Fibroblast of skin of left quadriceps (primary cell): Measurements from ENCODE around the gene RTCA.
"Not testable (repeated sequence)": the region's sequence is repeated elsewhere in the genome, so short reads cannot be mapped to it uniquely, and the experiment has no call there.

Source experiments
- DNase-seq, 2 experiments: peaks; one replicate each; pipeline ENCODE4 v3.0.0-alpha.2; 2013; ENCODE audit warnings: low read depth in 2 of 2

Gene RTCA

GRCh38 chr1:100306735-100307313 is 40.8 kb downstream of the RTCA start:
- DNase-seq: no peak

DNA sequence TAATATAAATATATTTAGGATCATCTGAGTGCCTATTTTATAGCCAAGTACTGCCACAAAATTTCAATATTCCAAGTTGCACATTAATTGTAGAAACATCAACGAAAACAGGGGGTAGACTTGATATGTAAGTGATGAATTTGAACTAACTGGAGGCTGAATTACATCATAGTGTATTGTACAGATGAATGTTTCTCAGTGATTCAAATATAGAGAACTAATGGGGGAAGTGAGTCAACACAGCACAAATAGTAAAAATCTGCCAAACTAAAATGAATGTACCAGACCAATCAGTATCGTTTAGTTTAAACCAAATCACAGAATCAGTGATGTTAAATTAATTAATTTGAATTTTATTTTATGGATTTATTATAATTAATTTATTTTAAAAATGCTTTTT is 42.8 kb downstream of the RTCA start:
- DNase-seq: peak in 1 of 2 experiments; percentile 8

- no peak for DNase-seq
Observed at GRCh38 chr1:100309863-100310262, 43.8 kb downstream of the RTCA start.

GRCh38 chr1:100313382-100313781 is 47.4 kb downstream of the RTCA start:
- no peak for DNase-seq

GRCh38 chr1:100316622-100317021 is 50.6 kb downstream of the RTCA start:
- DNase-seq: no peak

DNA sequence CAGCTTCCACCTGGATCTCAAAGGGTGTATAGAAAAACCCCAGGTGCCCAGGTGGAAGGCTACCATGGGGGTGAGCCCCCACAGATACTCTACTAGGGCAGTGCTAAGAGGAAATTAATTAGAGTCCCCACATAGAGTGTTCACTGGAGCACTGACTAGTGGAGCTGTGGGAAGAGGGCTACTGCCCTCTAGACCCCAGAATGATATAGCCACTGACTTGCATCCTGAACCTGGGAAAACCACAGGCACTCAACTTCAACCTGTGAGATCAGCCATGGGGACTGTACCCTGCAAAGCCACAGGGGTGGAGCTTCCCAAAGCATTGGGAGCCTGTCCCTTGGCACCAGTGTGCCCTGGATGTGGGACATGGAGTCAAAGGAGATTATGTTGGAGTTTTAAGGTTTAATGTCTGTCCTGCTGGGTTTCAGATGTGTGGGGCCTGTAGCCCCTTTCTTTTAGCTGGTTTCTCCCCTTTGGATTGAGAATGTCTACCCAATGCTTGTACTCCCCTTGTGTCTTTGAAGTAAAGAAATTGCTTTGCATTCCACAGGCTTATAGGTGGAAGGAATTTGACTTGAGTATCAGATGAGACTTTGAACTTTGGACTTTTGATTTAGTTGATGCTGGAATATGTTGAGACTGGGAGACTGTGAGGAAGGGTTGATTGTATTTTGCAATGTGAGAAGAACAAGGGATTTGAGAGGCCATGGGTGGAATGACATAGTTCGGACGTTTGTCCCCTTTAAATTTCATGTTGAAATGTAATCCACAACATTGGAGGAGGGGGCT is 54.5 kb downstream of the RTCA start:
- no peak for DNase-seq

GRCh38 chr1:100321100-100321493 is 55.1 kb downstream of the RTCA start:
- no peak for DNase-seq

DNA sequence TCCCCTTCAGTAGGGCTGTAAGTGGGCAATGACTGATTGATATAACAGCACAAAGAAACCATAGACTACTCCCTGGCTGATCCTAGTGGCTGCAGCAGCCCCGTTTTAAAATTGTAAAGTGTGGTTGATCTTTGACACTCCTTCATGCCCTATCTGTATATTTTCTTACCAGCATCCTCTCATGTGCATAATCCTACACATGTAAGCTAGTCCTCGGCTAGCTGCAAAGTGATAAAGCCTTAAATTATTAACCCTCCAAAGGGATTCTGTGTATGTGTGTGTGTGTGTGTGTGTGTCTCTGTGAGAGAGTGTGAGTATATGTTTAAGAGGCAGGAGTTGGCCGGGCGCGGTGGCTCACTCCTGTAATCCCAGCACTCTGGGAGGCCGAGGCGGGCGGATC is 55.5 kb downstream of the RTCA start:
- DNase-seq: no peak

- peak; percentile 42 to 44 for DNase-seq
Observed at GRCh38 chr1:100322436-100323211, 56.6 kb downstream of the RTCA start.

- peak; percentile 9 to 10 for DNase-seq
Observed at GRCh38 chr1:100323419-100324106, 57.5 kb downstream of the RTCA start.

DNA sequence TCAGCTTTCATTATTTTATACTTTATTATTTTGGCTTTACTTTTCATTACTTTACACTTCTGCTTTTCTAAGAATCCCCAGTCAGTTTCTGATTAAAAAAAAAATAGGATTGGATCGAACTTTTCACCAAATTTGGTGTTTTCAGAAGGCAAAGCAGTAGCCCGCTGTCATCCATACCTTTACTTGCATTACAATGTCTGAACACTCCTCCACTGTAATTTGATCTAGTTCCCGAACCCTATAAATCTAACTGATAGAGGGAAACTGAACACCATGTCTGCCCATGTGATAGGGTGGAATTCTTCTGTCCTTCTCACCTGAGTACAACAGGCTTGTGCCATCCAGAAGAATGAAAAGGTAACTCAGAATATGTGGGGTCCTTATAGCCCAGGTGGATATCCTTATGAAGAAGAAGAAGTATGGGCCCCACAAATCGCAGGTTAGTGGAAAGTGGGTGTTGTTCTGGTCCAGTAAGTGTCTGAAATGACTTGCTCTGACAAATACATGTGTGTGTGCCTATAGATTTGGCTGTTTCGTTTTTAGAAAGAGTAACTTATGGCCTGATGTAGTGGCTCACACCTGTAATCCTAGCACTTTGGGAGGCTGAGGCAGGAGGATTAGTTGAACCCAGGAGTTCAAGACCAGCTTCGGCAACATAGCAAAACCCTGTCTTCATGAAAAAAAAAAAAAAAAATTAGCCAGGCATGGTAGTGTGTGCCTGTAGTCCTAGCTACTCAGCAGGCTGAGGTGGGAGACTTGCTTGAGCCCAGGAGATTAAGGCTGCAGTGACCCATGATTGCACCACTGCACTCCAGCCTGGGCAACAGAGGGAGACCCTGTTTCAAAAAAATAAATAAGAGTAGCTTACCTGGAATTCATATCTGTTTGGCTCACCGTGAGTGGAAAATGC is 59.7 kb downstream of the RTCA start:
- no peak for DNase-seq

- not testable (repeated sequence) for DNase-seq
Observed at GRCh38 chr1:100326325-100326670, 60.3 kb downstream of the RTCA start.

DNA sequence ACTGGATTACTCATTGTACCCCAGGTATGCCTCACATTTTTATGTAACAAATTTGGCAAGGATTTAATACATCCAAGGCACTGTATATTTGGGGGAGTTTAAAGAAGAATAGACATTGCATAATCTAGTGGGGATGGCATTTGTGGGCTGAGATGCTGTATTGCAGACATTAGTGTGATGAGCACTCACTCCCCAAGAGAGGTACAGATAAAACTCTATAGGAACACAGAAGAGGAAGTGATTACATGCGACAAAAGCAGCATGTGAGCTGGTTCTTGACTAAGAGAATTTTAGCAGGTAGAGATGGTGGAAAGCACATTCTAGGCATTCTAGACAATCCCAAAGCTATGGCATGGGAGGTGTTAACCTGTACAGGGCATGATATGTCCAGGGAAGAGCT is 62.1 kb downstream of the RTCA start:
- DNase-seq: no peak

GRCh38 chr1:100331146-100331545 is 65.1 kb downstream of the RTCA start:
- DNase-seq: peak; percentile 50 to 60

DNA sequence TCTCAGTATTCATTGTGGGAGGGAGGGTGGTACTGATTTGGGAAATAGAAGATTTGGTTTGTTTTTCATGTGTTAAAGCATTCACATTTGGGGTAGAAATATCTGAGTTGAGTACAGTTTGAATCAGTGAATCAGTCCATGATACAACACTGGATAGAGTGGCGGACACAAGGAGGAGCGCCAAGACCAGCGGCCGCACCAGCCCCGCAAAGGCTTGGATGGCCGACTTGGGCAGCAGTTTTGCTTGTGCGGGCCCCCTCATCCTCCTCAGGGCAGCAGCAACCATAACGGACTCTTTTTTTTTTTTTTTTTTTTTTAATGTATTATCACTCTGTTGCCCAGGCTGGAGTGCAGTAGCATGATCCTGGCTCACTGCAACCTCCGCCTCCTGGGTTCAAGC is 66.3 kb downstream of the RTCA start:
- no peak for DNase-seq

- DNase-seq: no peak
Observed at GRCh38 chr1:100335436-100335835, 69.4 kb downstream of the RTCA start.

DNA sequence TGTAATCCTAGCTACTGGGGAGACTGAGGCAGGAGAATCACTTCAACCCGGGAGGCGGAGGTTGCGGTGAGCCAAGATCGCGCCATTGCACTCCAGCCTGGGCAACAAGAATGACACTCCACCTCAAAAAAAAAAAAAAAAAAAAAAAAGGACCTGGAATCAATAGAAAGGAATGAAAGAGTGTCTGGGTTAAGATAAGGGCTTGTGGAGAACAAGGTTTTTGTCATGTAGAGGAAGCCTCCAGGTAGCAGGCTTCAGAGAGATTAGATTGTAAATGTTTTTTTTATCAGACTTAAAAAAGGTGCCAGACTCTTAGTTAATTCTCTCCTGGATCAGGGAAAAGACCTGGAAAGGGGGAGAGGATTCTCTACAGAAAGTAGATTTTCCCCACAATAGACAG is 71.9 kb downstream of the RTCA start:
- not testable (repeated sequence) for DNase-seq

DNA sequence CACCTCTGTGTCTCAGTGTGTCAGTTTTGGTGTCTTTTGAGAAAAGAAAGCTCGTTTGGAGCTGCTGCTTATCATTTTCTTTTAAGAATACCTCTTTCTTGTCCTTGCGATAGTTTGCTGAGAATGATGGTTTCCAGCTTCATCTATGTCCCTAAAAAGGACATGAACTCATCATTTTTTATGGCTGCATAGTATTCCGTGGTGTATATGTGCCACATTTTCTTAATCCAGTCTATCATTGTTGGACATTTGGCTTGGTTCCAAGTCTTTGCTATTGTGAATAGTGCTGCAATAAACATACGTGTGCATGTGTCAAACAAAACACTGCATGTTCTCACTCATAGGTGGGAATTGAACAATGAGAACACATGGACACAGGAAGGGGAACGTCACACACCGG is 73.7 kb downstream of the RTCA start:
- DNase-seq: not testable (repeated sequence)

GRCh38 chr1:100340494-100340893 is 74.5 kb downstream of the RTCA start:
- no peak for DNase-seq

DNA sequence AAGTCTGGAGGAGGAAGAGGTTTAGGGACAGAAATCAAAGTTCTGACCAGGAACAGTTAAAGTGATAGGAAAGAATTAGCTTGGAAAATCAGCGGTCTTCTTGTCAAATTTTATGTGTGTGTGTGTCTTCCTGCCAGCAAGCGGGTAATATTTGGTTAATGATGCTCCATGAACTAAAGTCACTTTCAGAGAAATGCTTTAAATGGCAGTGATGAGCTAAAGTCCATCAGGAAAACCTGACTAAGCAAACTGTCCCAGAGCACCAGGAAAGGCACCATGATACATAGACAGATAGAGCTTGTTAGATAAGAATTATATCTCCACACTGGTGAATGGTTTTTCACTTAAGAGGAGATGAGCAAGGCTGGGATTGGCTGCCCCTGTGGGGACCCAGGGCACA is 76.3 kb downstream of the RTCA start:
- DNase-seq: no peak
